ENCODE measurements around the gene DHRS1. TPM values are rescaled to one million over a fixed set of nuclear protein-coding genes. Genes with fewer than 3 reads are reported as not detected.

DHRS1 gene
- total and polyA plus RNA-seq, 2 donors (not counting 1 experiment from before 2014, with no cell fraction given): 10.7 to 21.0 TPM

GRCh38 chr14:24271834-24272263 is 27.7 kb downstream of the DHRS1 start:
- H3K4me3 ChIP-seq (replicated peaks in 1 of 4; ENCODE audit: control extremely low read depth in 1 of 4, insufficient read depth in 1 of 4, low read depth in 3 of 4, low read length in 4 of 4): peak overlapping the region; percentile 67 to 99 (median 84)
- TF ChIP-seq CTCF (conservative IDR thresholded peaks at IDR 0.05 in 1 of 2, IDR thresholded peaks at IDR 0.05 in 1 of 2; ENCODE audit: low read depth in 1 of 2, low read length in 2 of 2) (no peak), EZH2 (IDR thresholded peaks at IDR 0.05; ENCODE audit: low read length, missing control alignments) (no peak)
- H3K27ac ChIP-seq (ENCODE audit: insufficient read depth, low read length): peak overlapping the region; percentile 99
- no peaks in the 10 kb centered on the region for H3K4me1 ChIP-seq (ENCODE audit: control insufficient read depth, extremely low read depth, insufficient read depth, low read length)
- H4K20me1 ChIP-seq (ENCODE audit: control insufficient read depth, extremely low read depth, insufficient read depth, low read length): no peaks in the 10 kb centered on the region
- peaks cover 4% of the 10 kb centered on the region for H3K36me3 ChIP-seq (ENCODE audit: control insufficient read depth, insufficient read depth, low read length)
- peak overlapping the region; percentile 99 for H3K9ac ChIP-seq (ENCODE audit: insufficient read depth, low read length)
- no peaks in the 10 kb centered on the region for H3K9me3 ChIP-seq (ENCODE audit: control insufficient read depth, insufficient read depth, low read depth, low read length)
- H3K27me3 ChIP-seq (ENCODE audit: control insufficient read depth, insufficient read depth, low read length): no peaks in the 10 kb centered on the region
- peak overlapping the region; percentile 85 for H2AFZ ChIP-seq (ENCODE audit: low read length)
- H3K4me2 ChIP-seq (ENCODE audit: extremely low read depth, insufficient read depth, low read length): peak overlapping the region; percentile 89
- no peaks in the 10 kb centered on the region for H3K79me2 ChIP-seq (ENCODE audit: control insufficient read depth, insufficient read depth, low read length)
- no peak for DNase-seq (ENCODE audit: low read depth in 2 of 2)

GRCh38 chr14:24271134-24271833 is 28.3 kb downstream of the DHRS1 start, which contains the start of gene RABGGTA:
Gene RABGGTA (minus strand): TSS chr14:24271597. CDS start chr14:24271115, 482 bp downstream.
- Histone ChIP-seq H3K4me1 (ENCODE audit: control insufficient read depth, extremely low read depth, insufficient read depth, low read length) (no peaks in the 10 kb centered on the region), H4K20me1 (ENCODE audit: control insufficient read depth, extremely low read depth, insufficient read depth, low read length) (no peaks in the 10 kb centered on the region), H3K27ac (ENCODE audit: insufficient read depth, low read length) (peak within 1 kb of the TSS; percentile 99), H3K4me3 (replicated peaks in 1 of 4; ENCODE audit: control extremely low read depth in 1 of 4, insufficient read depth in 1 of 4, low read depth in 3 of 4, low read length in 4 of 4) (peak within 1 kb of the TSS; percentile 67 to 99 (median 94)), H3K27me3 (ENCODE audit: control insufficient read depth, insufficient read depth, low read length) (no peaks in the 10 kb centered on the region), H2AFZ (ENCODE audit: low read length) (peak within 1 kb of the TSS; percentile 89), H3K9me3 (ENCODE audit: control insufficient read depth, insufficient read depth, low read depth, low read length) (no peaks in the 10 kb centered on the region), H3K4me2 (ENCODE audit: extremely low read depth, insufficient read depth, low read length) (peak within 1 kb of the TSS; percentile 89), H3K9ac (ENCODE audit: insufficient read depth, low read length) (peak within 1 kb of the TSS; percentile 99), H3K79me2 (ENCODE audit: control insufficient read depth, insufficient read depth, low read length) (no peaks in the 10 kb centered on the region), H3K36me3 (ENCODE audit: control insufficient read depth, insufficient read depth, low read length) (peaks cover 7% of the 10 kb centered on the region)
- peak; percentile 85 to 88 for DNase-seq (ENCODE audit: low read depth in 2 of 2)
- peak; percentile 60 for TF ChIP-seq CTCF (conservative IDR thresholded peaks at IDR 0.05 in 1 of 2, IDR thresholded peaks at IDR 0.05 in 1 of 2; ENCODE audit: low read depth in 1 of 2, low read length in 2 of 2)
- TF ChIP-seq EZH2 (IDR thresholded peaks at IDR 0.05; ENCODE audit: low read length, missing control alignments): no peak

- Histone ChIP-seq H3K4me3 (replicated peaks in 1 of 4; ENCODE audit: control extremely low read depth in 1 of 4, insufficient read depth in 1 of 4, low read depth in 3 of 4, low read length in 4 of 4) (peak overlapping the region; percentile 67 to 99 (median 94)), H3K9me3 (ENCODE audit: control insufficient read depth, insufficient read depth, low read depth, low read length) (no peaks in the 10 kb centered on the region), H3K4me2 (ENCODE audit: extremely low read depth, insufficient read depth, low read length) (peak overlapping the region; percentile 89), H4K20me1 (ENCODE audit: control insufficient read depth, extremely low read depth, insufficient read depth, low read length) (no peaks in the 10 kb centered on the region), H2AFZ (ENCODE audit: low read length) (peak overlapping the region; percentile 89), H3K9ac (ENCODE audit: insufficient read depth, low read length) (peak overlapping the region; percentile 99), H3K27me3 (ENCODE audit: control insufficient read depth, insufficient read depth, low read length) (no peaks in the 10 kb centered on the region), H3K36me3 (ENCODE audit: control insufficient read depth, insufficient read depth, low read length) (peaks cover 9% of the 10 kb centered on the region), H3K4me1 (ENCODE audit: control insufficient read depth, extremely low read depth, insufficient read depth, low read length) (no peaks in the 10 kb centered on the region), H3K79me2 (ENCODE audit: control insufficient read depth, insufficient read depth, low read length) (no peaks in the 10 kb centered on the region), H3K27ac (ENCODE audit: insufficient read depth, low read length) (peak overlapping the region; percentile 99)
- DNase-seq (ENCODE audit: low read depth in 2 of 2): peak in 1 of 2 donors; percentile 5
- TF ChIP-seq CTCF (conservative IDR thresholded peaks at IDR 0.05 in 1 of 2, IDR thresholded peaks at IDR 0.05 in 1 of 2; ENCODE audit: low read depth in 1 of 2, low read length in 2 of 2): no peak
- TF ChIP-seq EZH2 (IDR thresholded peaks at IDR 0.05; ENCODE audit: low read length, missing control alignments): no peak
Measured at GRCh38 chr14:24270537-24271133, 28.9 kb downstream of the DHRS1 start.
